Vagina (tissue), 2 donors: ENCODE results near the gene WAS. TPM values are rescaled to one million over a fixed set of nuclear protein-coding genes. Genes with fewer than 3 reads are reported as not detected.
A peak's percentile ranks its signal among the peaks of the same experiment; 100 is the strongest.

ENCODE experiments used
- DNase-seq, 2 donors: peaks; one replicate each; pipeline ENCODE4 v3.0.0-alpha.2; 2017; ENCODE audit errors: extremely low spot score in 2 of 2
- H3K27ac ChIP-seq: fragments of 200-600 bp; sonication (generic); one replicate; pipeline ENCODE4 v1.5.1; 2019
- H3K27me3 ChIP-seq: fragments of 200-600 bp; sonication (generic); one replicate; pipeline ENCODE4 v1.5.1; 2019
- H3K36me3 ChIP-seq, 2 donors: fragments of 200-600 bp; sonication (generic); one replicate each; pipeline ENCODE4 v1.5.1; 2017 to 2019
- H3K4me1 ChIP-seq: fragments of 200-600 bp; sonication (generic); one replicate; pipeline ENCODE4 v1.5.1; 2019
- H3K4me3 ChIP-seq, 2 donors: fragments of 200-600 bp; sonication (generic); 1 replicate in 1 of 2; 2 replicates in 1 of 2; pipeline ENCODE4 v1.5.1; 2016 to 2019
- H3K9me3 ChIP-seq: fragments of 200-600 bp; sonication (generic); one replicate; pipeline ENCODE4 v1.5.1; 2019
- CTCF ChIP-seq, 3 experiments: fragments of 450-650 bp in 2 of 3; fragments of 200-600 bp in 1 of 3; sonication (generic) in 1 of 3; IDR thresholded peaks; one replicate each; pipeline ENCODE4 v1.5.1; 2017 to 2019; ENCODE audit warnings: antibody characterized with exemption in 3 of 3, mild to moderate bottlenecking in 2 of 3, moderate library complexity in 2 of 3
- POLR2A ChIP-seq, 2 donors: fragments of 450-650 bp; IDR thresholded peaks; one replicate each; pipeline ENCODE4 v1.6.1; 2017; ENCODE audit warnings: antibody characterized with exemption in 2 of 2, mild to moderate bottlenecking in 2 of 2, moderate library complexity in 2 of 2
- POLR2AphosphoS5 ChIP-seq, 2 donors: sonication (generic); formaldehyde crosslinking; IDR thresholded peaks; one replicate each; pipeline ENCODE4 v1.9.0; 2017; ENCODE audit warnings: antibody characterized with exemption in 2 of 2, mild to moderate bottlenecking in 2 of 2, low read depth in 1 of 2; ENCODE audit not compliant: insufficient read depth in 1 of 2
- intact Hi-C: fragments of 100-400 bp; cut with DNase I; formaldehyde crosslinking; loops from one replicate; pipeline ENCODE4 v1.15.1; 2023
- small RNA-seq: library from RNA; depleted of rRNA; stranded (forward); fragments of <200 nt; gene quantifications from one replicate; pipeline ENCODE3, GENCODE V24; 2016
- total RNA-seq: library from RNA; depleted of rRNA; stranded (reverse); fragments of >200 nt; gene quantifications from one replicate; pipeline ENCODE4 v1.2.3, GENCODE V29; 2016

The WAS gene
- total RNA-seq, 1 donor from 2014 or later: 4.4 TPM

- Histone ChIP-seq H3K4me1 (no peaks in the 10 kb centered on the region), H3K36me3 (no peaks in the 10 kb centered on the region), H3K27ac (no peak overlapping the region), H3K4me3 (no peak overlapping the region), H3K27me3 (no peaks in the 10 kb centered on the region), H3K9me3 (no peaks in the 10 kb centered on the region)
- TF ChIP-seq POLR2AphosphoS5 (IDR thresholded peaks at IDR 0.05; ENCODE audit: insufficient read depth in 1 of 2, low read depth in 1 of 2) (no peak), POLR2A (IDR thresholded peaks at IDR 0.05) (no peak)
- no peak for DNase-seq
- intact Hi-C loops: no loop called here
These were observed 45.1 kb downstream of the WAS start for GRCh38 chrX:48728653-48729052.

GRCh38 chrX:48736303-48736702, 52.7 kb downstream of the WAS start:
- Histone ChIP-seq H3K36me3 (no peaks in the 10 kb centered on the region), H3K4me3 (peak overlapping the region in 1 of 2 donors; percentile 14), H3K27ac (no peak overlapping the region), H3K4me1 (no peaks in the 10 kb centered on the region), H3K27me3 (no peaks in the 10 kb centered on the region), H3K9me3 (no peaks in the 10 kb centered on the region)
- intact Hi-C loops: no loop called here
- DNase-seq: no peak
- no peak for TF ChIP-seq POLR2A (IDR thresholded peaks at IDR 0.05)
- TF ChIP-seq CTCF (IDR thresholded peaks at IDR 0.05): no peak
- TF ChIP-seq POLR2AphosphoS5 (IDR thresholded peaks at IDR 0.05; ENCODE audit: insufficient read depth in 1 of 2, low read depth in 1 of 2): no peak

- Histone ChIP-seq H3K36me3 (no peaks in the 10 kb centered on the region), H3K4me1 (no peaks in the 10 kb centered on the region), H3K9me3 (no peaks in the 10 kb centered on the region), H3K27me3 (no peaks in the 10 kb centered on the region), H3K4me3 (peak overlapping the region; percentile 14 to 45), H3K27ac (no peak overlapping the region)
- intact Hi-C loops: no loop called here
- TF ChIP-seq POLR2A (IDR thresholded peaks at IDR 0.05): no peak
- no peak for TF ChIP-seq CTCF (IDR thresholded peaks at IDR 0.05)
- no peak for TF ChIP-seq POLR2AphosphoS5 (IDR thresholded peaks at IDR 0.05; ENCODE audit: insufficient read depth in 1 of 2, low read depth in 1 of 2)
- DNase-seq: no peak
These were observed 53.2 kb downstream of the WAS start for GRCh38 chrX:48736878-48737212.

- TF ChIP-seq CTCF (IDR thresholded peaks at IDR 0.05) (no peak), POLR2AphosphoS5 (IDR thresholded peaks at IDR 0.05; ENCODE audit: insufficient read depth in 1 of 2, low read depth in 1 of 2) (peak; percentile 85 to 89), POLR2A (IDR thresholded peaks at IDR 0.05) (peak in 1 of 2 donors; percentile 40)
- intact Hi-C loops: no loop called here
- Histone ChIP-seq H3K27ac (peak overlapping the region; percentile 72), H3K27me3 (no peaks in the 10 kb centered on the region), H3K4me3 (peak overlapping the region; percentile 45 to 66), H3K4me1 (no peaks in the 10 kb centered on the region), H3K9me3 (no peaks in the 10 kb centered on the region), H3K36me3 (no peaks in the 10 kb centered on the region)
- peak in 1 of 2 donors; percentile 94 for DNase-seq
These were observed 53.8 kb downstream of the WAS start for GRCh38 chrX:48737213-48737938.

- intact Hi-C loops: no loop called here
- Histone ChIP-seq H3K36me3 (no peaks in the 10 kb centered on the region), H3K4me1 (no peaks in the 10 kb centered on the region), H3K9me3 (no peaks in the 10 kb centered on the region), H3K27me3 (no peaks in the 10 kb centered on the region), H3K4me3 (peak overlapping the region; percentile 45 to 66), H3K27ac (peak overlapping the region; percentile 72)
- TF ChIP-seq POLR2AphosphoS5 (IDR thresholded peaks at IDR 0.05; ENCODE audit: insufficient read depth in 1 of 2, low read depth in 1 of 2) (no peak), CTCF (IDR thresholded peaks at IDR 0.05) (no peak), POLR2A (IDR thresholded peaks at IDR 0.05) (no peak)
- DNase-seq: no peak
These were observed 54.3 kb downstream of the WAS start for GRCh38 chrX:48737940-48738339.

Small RNAs within 50 kb of the gene (small RNA-seq; reads per million reads assigned to genes)
- not detected for gene RNU6-1056P

Other genes with a start within 250 kb of the WAS start
- gene SLC38A5, start 213.5 kb upstream of the WAS start, total RNA-seq: 15.5 TPM
- gene FTSJ1, start 207.6 kb upstream of the WAS start, total RNA-seq: 31.7 TPM
- 15.7 TPM for gene PORCN, start 174.8 kb upstream of the WAS start, total RNA-seq
- gene EBP, start 162.0 kb upstream of the WAS start, total RNA-seq: 55.2 TPM
- 13.8 TPM for gene TBC1D25, start 144.1 kb upstream of the WAS start, total RNA-seq
- gene RBM3, start 109.3 kb upstream of the WAS start, total RNA-seq: 148 TPM
- 111 TPM for gene WDR13, start 86.3 kb upstream of the WAS start, total RNA-seq
- gene SUV39H1, start 12.9 kb downstream of the WAS start, total RNA-seq: 2.2 TPM
- gene GLOD5, start 77.9 kb downstream of the WAS start, total RNA-seq: not detected
- gene GATA1, start 102.8 kb downstream of the WAS start, total RNA-seq: 1.2 TPM
- 67.8 TPM for gene HDAC6, start 118.3 kb downstream of the WAS start, total RNA-seq
- not detected for gene ERAS, start 142.7 kb downstream of the WAS start, total RNA-seq
- gene PCSK1N, start 151.8 kb downstream of the WAS start, total RNA-seq: 15.0 TPM
- 43.5 TPM for gene TIMM17B, start 214.0 kb downstream of the WAS start, total RNA-seq
- 67.5 TPM for gene PQBP1, start 214.1 kb downstream of the WAS start, total RNA-seq
- 7.1 TPM for gene SLC35A2, start 227.8 kb downstream of the WAS start, total RNA-seq
- 11.5 TPM for gene PIM2, start 235.2 kb downstream of the WAS start, total RNA-seq